Lung (tissue), 12 donors: Measurements from ENCODE around the gene CFAP65. TPM values are rescaled to one million over a fixed set of nuclear protein-coding genes. Genes with fewer than 3 reads are reported as not detected.
A peak's percentile ranks its signal among the peaks of the same experiment; 100 is the strongest.

ENCODE experiments used
- ATAC-seq: fragments of 200-7000 bp; cut with Tn5 transposase; one replicate; pipeline ENCODE4 v1.9.1; 2020; ENCODE audit warnings: moderate number of reproducible peaks; ENCODE audit not compliant: insufficient read depth, low FRiP score
- DNase-seq, 3 donors: peaks; one replicate each; pipeline ENCODE4 v3.0.0-alpha.2; 2013 to 2017
- H3K27ac ChIP-seq, 2 donors: one replicate each; pipeline ENCODE4 v1.5.1; 2013; ENCODE audit warnings: mild to moderate bottlenecking in 2 of 2, moderate library complexity in 2 of 2, control low read depth in 1 of 2, inconsistent platforms in 1 of 2, low read depth in 1 of 2, low read length in 1 of 2
- H3K27me3 ChIP-seq, 3 donors: one replicate each; pipeline ENCODE4 v1.5.1; 2013; ENCODE audit warnings: low read length in 2 of 3; ENCODE audit not compliant: control insufficient read depth in 3 of 3, insufficient read depth in 3 of 3
- H3K36me3 ChIP-seq, 4 donors: one replicate each; pipeline ENCODE4 v1.5.1; 2013; ENCODE audit warnings: low read length in 4 of 4, mild to moderate bottlenecking in 1 of 4, moderate library complexity in 1 of 4; ENCODE audit not compliant: control insufficient read depth in 4 of 4, insufficient read depth in 4 of 4
- H3K4me1 ChIP-seq, 5 donors: one replicate each; pipeline ENCODE4 v1.5.1; 2013; ENCODE audit warnings: low read length in 5 of 5, mild to moderate bottlenecking in 2 of 5, moderate library complexity in 1 of 5; ENCODE audit not compliant: control insufficient read depth in 5 of 5, insufficient read depth in 5 of 5
- H3K4me3 ChIP-seq: one replicate; pipeline ENCODE4 v1.5.1; 2013; ENCODE audit warnings: mild to moderate bottlenecking, control low read depth, moderate library complexity
- H3K9ac ChIP-seq, 2 donors: one replicate each; pipeline ENCODE4 v1.5.1; 2013; ENCODE audit warnings: low read length in 2 of 2, control low read depth in 1 of 2; ENCODE audit not compliant: insufficient read depth in 1 of 2
- H3K9me3 ChIP-seq, 4 donors: one replicate each; pipeline ENCODE4 v1.5.1; 2013; ENCODE audit warnings: low read length in 3 of 4, mild to moderate bottlenecking in 1 of 4, moderate library complexity in 1 of 4; ENCODE audit not compliant: control insufficient read depth in 4 of 4, insufficient read depth in 3 of 4
- WGBS, 2 donors: extraction: QIAGEN DNeasy Blood & Tissue Kit; methylation state at CpG; one replicate each; pipeline ENCODE4 v1.1.7; 2013; 5-methylcytosine and 5-hydroxymethylcytosine counted together
- polyA plus RNA-seq, 2 donors: library from polyadenylated mRNA; stranded (reverse); fragments of 200-250 nt; gene quantifications; one replicate each; pipeline ENCODE4 v1.2.1, GENCODE V29; 2013
- total RNA-seq, 2 donors: library from RNA; depleted of rRNA in 1 of 2; stranded (reverse); fragments of >200 nt in 1 of 2; gene quantifications; one replicate each; pipeline ENCODE4 v1.2.1, GENCODE V29; 2014 to 2021
- TF ChIP-seq, protein P1 (sequence below): IDR thresholded peaks from 2 replicates; pipeline ENCODE4 v1.5.1; 2012; ENCODE audit warnings: mild to moderate bottlenecking; ENCODE audit errors: control extremely low read depth, extremely low read depth
- donor health status: control.
- donor health status: control.
- donor health status: Bipolar disorder and iron deficiency.
- donor health status: healthy.
- donor health status: DM: yes; HTN: yes; CAD: no.

CFAP65 gene
- total and polyA plus RNA-seq, 4 donors: 3.9 to 16.5 (median 8.1) TPM

DNA sequence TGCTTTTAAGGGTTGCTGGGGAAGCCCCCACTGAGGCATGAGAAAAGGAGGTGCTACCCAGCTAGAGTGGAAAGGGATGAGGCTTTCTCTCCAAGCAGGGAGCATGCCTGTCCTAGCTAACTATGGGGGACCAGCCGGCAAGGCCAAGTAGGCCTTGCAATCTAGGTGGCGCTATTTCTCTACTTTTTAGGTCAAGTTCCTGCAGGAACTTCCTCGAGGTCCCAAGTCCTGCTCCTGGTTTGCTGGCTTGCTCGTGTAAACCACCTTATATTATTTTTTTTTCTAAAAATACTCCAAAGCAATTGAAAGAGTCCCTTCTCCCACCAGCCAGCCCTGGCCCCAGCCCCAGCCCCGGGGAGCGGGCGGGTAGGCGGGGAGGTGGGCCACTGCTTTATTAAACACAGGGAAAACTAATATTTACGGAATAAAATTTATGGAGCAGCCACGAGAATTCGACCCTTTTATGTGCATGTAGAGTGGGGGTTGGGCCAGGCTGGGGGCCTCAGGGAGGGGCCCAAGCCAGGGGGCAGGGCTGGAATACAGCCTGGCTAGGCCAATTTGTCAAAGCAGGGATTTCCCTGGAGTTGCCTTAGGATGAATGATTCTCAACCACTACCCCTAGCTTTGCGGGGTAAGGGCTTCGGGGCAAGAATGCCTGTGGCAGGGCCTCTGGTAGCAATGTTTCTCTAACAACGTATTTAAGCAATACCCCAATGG is 32.3 kb upstream of the CFAP65 start:
- DNase-seq: peak; percentile 51 to 78 (median 59)
- TF ChIP-seq, protein P1, sequence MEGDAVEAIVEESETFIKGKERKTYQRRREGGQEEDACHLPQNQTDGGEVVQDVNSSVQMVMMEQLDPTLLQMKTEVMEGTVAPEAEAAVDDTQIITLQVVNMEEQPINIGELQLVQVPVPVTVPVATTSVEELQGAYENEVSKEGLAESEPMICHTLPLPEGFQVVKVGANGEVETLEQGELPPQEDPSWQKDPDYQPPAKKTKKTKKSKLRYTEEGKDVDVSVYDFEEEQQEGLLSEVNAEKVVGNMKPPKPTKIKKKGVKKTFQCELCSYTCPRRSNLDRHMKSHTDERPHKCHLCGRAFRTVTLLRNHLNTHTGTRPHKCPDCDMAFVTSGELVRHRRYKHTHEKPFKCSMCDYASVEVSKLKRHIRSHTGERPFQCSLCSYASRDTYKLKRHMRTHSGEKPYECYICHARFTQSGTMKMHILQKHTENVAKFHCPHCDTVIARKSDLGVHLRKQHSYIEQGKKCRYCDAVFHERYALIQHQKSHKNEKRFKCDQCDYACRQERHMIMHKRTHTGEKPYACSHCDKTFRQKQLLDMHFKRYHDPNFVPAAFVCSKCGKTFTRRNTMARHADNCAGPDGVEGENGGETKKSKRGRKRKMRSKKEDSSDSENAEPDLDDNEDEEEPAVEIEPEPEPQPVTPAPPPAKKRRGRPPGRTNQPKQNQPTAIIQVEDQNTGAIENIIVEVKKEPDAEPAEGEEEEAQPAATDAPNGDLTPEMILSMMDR: peak; percentile 62
- no peaks in the 10 kb centered on the region for H3K27me3 ChIP-seq
- ATAC-seq: no peak
- H3K9me3 ChIP-seq: no peaks in the 10 kb centered on the region
- H3K4me1 ChIP-seq: no peaks in the 10 kb centered on the region
- 55% methylated on average over 14 of the region's 14 CpGs for WGBS, 2 donors
- peaks cover 0 to 15% (median 7%) of the 10 kb centered on the region in 4 donors for H3K36me3 ChIP-seq
- no peak overlapping the region for H3K27ac ChIP-seq
- no peak overlapping the region for H3K9ac ChIP-seq
- no peak overlapping the region for H3K4me3 ChIP-seq

DNA sequence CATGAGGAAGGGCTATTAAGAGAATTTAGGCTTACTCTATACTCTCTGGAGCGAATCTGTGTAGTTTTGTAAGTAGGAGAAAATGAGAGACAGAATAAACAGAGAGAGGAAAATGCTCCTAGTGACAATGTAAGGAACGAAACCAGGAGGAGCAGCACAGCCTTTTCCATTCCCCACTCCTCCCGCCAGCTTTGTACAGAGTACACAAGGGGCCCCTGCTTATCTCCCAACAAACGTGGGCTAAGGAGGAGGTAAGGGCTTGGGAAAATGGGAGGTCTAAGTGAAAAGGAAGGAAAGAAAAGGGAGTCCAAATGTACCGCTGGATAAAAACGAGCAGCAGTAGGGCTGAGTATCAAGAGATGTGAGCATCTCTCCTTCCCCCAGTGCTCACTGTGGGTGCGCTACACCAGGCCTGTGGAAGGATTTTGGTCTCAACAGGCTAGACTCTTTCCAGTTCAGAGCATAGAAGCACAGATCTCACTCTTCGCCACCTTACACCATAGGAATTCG is 31.5 kb upstream of the CFAP65 start:
- 89 to 91% methylated on average over 9 of the region's 9 CpGs for WGBS, 2 donors
- DNase-seq (no peak), ATAC-seq (no peak)
- no peaks in the 10 kb centered on the region for H3K9me3 ChIP-seq
- TF ChIP-seq, protein P1: no peak
- peaks cover 0 to 13% (median 7%) of the 10 kb centered on the region in 4 donors for H3K36me3 ChIP-seq
- H3K4me3 ChIP-seq: no peak overlapping the region
- no peak overlapping the region for H3K9ac ChIP-seq
- H3K27ac ChIP-seq: no peak overlapping the region
- H3K27me3 ChIP-seq: no peaks in the 10 kb centered on the region
- no peaks in the 10 kb centered on the region for H3K4me1 ChIP-seq

GRCh38 chr2:219071131-219071816 is 30.0 kb upstream of the CFAP65 start:
- no peak overlapping the region for H3K4me3 ChIP-seq
- ATAC-seq: peak; percentile 57
- DNase-seq: no peak
- TF ChIP-seq, protein P1: no peak
- H3K27me3 ChIP-seq: no peaks in the 10 kb centered on the region
- no peaks in the 10 kb centered on the region for H3K4me1 ChIP-seq
- 70 to 83% methylated on average over 6 of the region's 6 CpGs for WGBS, 2 donors
- H3K9ac ChIP-seq: no peak overlapping the region
- no peaks in the 10 kb centered on the region for H3K9me3 ChIP-seq
- H3K36me3 ChIP-seq: peaks cover 0 to 6% (median 0%) of the 10 kb centered on the region in 4 donors
- no peak overlapping the region for H3K27ac ChIP-seq
